MM.1S (cell line): Measurements from ENCODE around the gene DOCK10.

Experiments used
- DNase-seq: peaks from one replicate; pipeline ENCODE4 v3.0.0-alpha.2; 2015
- H2AFZ ChIP-seq: fragments of 300-600 bp; sonication (generic); 2 replicates; pipeline ENCODE4 v1.6.0; 2016; ENCODE audit warnings: antibody characterized with exemption, low read length
- H3F3A ChIP-seq: fragments of 300-600 bp; sonication (generic); 2 replicates; pipeline ENCODE4 v1.6.1; 2016; ENCODE audit warnings: mild to moderate bottlenecking, antibody characterized with exemption, low read length, moderate library complexity, mixed read lengths; ENCODE audit not compliant: insufficient read depth
- H3K27ac ChIP-seq: fragments of 300-600 bp; sonication (generic); 2 replicates; pipeline ENCODE4 v1.5.1; 2016; ENCODE audit warnings: mild to moderate bottlenecking, low read length
- H3K27me3 ChIP-seq: fragments of 300-600 bp; sonication (generic); replicated peaks from 2 replicates; pipeline ENCODE4 v1.6.0; 2016; ENCODE audit warnings: low read length; ENCODE audit not compliant: insufficient read depth
- H3K36me3 ChIP-seq: fragments of 300-600 bp; sonication (generic); replicated peaks from 2 replicates; pipeline ENCODE4 v1.6.1; 2016; ENCODE audit warnings: mild to moderate bottlenecking, low read length, mixed read lengths; ENCODE audit not compliant: insufficient read depth
- H3K4me1 ChIP-seq: fragments of 300-600 bp; sonication (generic); 2 replicates; pipeline ENCODE4 v1.6.1; 2016; ENCODE audit warnings: low read length, mixed read lengths
- H3K4me2 ChIP-seq: fragments of 300-600 bp; sonication (generic); 2 replicates; pipeline ENCODE4 v1.6.0; 2016; ENCODE audit warnings: low read depth, low read length
- H3K4me3 ChIP-seq: fragments of 300-600 bp; sonication (generic); 2 replicates; pipeline ENCODE4 v1.5.1; 2016; ENCODE audit warnings: low read length, mixed read lengths
- H3K79me2 ChIP-seq: fragments of 300-600 bp; sonication (generic); 2 replicates; pipeline ENCODE4 v1.6.1; 2016; ENCODE audit warnings: mixed run types, low read length, mixed read lengths
- H3K9ac ChIP-seq: fragments of 300-600 bp; sonication (generic); 2 replicates; pipeline ENCODE4 v1.6.1; 2016; ENCODE audit warnings: low read length, mixed read lengths
- H3K9me2 ChIP-seq: fragments of 300-600 bp; sonication (generic); replicated peaks from 2 replicates; pipeline ENCODE4 v1.6.1; 2016; ENCODE audit warnings: mild to moderate bottlenecking, low read length, mixed read lengths; ENCODE audit not compliant: insufficient read depth
- H3K9me3 ChIP-seq: fragments of 300-600 bp; sonication (generic); replicated peaks from 2 replicates; pipeline ENCODE4 v1.6.1; 2016; ENCODE audit warnings: mild to moderate bottlenecking, low read length, mixed read lengths; ENCODE audit not compliant: insufficient read depth
- H4K20me1 ChIP-seq: fragments of 300-600 bp; sonication (generic); 2 replicates; pipeline ENCODE4 v1.6.1; 2016; ENCODE audit warnings: mild to moderate bottlenecking, low read length, moderate library complexity, mixed read lengths; ENCODE audit not compliant: insufficient read depth
- CTCF ChIP-seq: fragments of 300-600 bp; sonication (generic); IDR thresholded peaks from 2 replicates; pipeline ENCODE4 v1.5.1; 2016; ENCODE audit warnings: antibody characterized with exemption, low read length, mixed read lengths
- EZH2 ChIP-seq: fragments of 300-600 bp; sonication (generic); optimal IDR thresholded peaks from 2 replicates; pipeline ENCODE3; 2017; ENCODE audit warnings: low read depth, mild to moderate bottlenecking, antibody characterized with exemption, low read length, mixed read lengths
- EZH2phosphoT487 ChIP-seq: fragments of 300-600 bp; sonication (generic); IDR thresholded peaks from 2 replicates; pipeline ENCODE4 v1.6.1; 2018; ENCODE audit warnings: antibody characterized with exemption, low read length

The DOCK10 gene

GRCh38 chr2:225030203-225030602 lies 12.1 kb downstream of the DOCK10 start:
- TF ChIP-seq EZH2 (no peak), EZH2phosphoT487 (no peak), CTCF (no peak)
- no peaks in the 10 kb centered on the region for H3K9me2 ChIP-seq
- no peak overlapping the region for H2AFZ ChIP-seq
- H3K4me1 ChIP-seq: peaks cover 6% of the 10 kb centered on the region
- H3K36me3 ChIP-seq: no peaks in the 10 kb centered on the region; the same call in 1 of the 2 replicates
- peaks cover 95% of the 10 kb centered on the region for H3K79me2 ChIP-seq
- H3F3A ChIP-seq: no peaks in the 10 kb centered on the region
- no peak overlapping the region for H3K4me3 ChIP-seq
- no peak overlapping the region for H3K27ac ChIP-seq
- H3K9me3 ChIP-seq: no peaks in the 10 kb centered on the region
- H4K20me1 ChIP-seq: 0 out of 2 replicates have a peak, but pooled peaks cover 3% of the 10 kb centered on the region
- no peak overlapping the region for H3K9ac ChIP-seq
- H3K4me2 ChIP-seq: no peak overlapping the region
- no peak for DNase-seq
- no peaks in the 10 kb centered on the region for H3K27me3 ChIP-seq

- Histone ChIP-seq H3K27me3 (no peaks in the 10 kb centered on the region), H3F3A (no peaks in the 10 kb centered on the region), H3K9me3 (no peaks in the 10 kb centered on the region), H3K9ac (no peak overlapping the region), H3K4me2 (no peak overlapping the region), H3K9me2 (no peaks in the 10 kb centered on the region), H3K4me3 (no peak overlapping the region), H3K27ac (no peak overlapping the region), H3K4me1 (peaks cover 6% of the 10 kb centered on the region), H3K36me3 (no peaks in the 10 kb centered on the region; the same call in 1 of the 2 replicates), H3K79me2 (peaks cover 94% of the 10 kb centered on the region), H2AFZ (no peak overlapping the region), H4K20me1 (peaks cover 3% of the 10 kb centered on the region; the same call in 1 of the 2 replicates)
- DNase-seq: no peak
- no peak for TF ChIP-seq EZH2phosphoT487
- no peak for TF ChIP-seq CTCF
- no peak for TF ChIP-seq EZH2
These were observed 13.7 kb downstream of the DOCK10 start for GRCh38 chr2:225028572-225028971.

- H3K27ac ChIP-seq: no peak overlapping the region
- H3K36me3 ChIP-seq: no peaks in the 10 kb centered on the region; the same call in 1 of the 2 replicates
- DNase-seq: no peak
- no peaks in the 10 kb centered on the region for H3K27me3 ChIP-seq
- H3K9me2 ChIP-seq: no peaks in the 10 kb centered on the region
- no peak overlapping the region for H3K9ac ChIP-seq
- no peak overlapping the region for H3K4me2 ChIP-seq
- H3K79me2 ChIP-seq: peaks cover 94% of the 10 kb centered on the region
- no peak overlapping the region for H3K4me3 ChIP-seq
- H3K9me3 ChIP-seq: no peaks in the 10 kb centered on the region
- TF ChIP-seq CTCF: no peak
- no peak for TF ChIP-seq EZH2
- H4K20me1 ChIP-seq: peaks cover 6% of the 10 kb centered on the region
- H2AFZ ChIP-seq: no peak overlapping the region
- H3F3A ChIP-seq: no peaks in the 10 kb centered on the region
- H3K4me1 ChIP-seq: peaks cover 6% of the 10 kb centered on the region
These were observed 15.1 kb downstream of the DOCK10 start for GRCh38 chr2:225027061-225027762.
